Measurements from ENCODE around the gene FBRS.

DNA sequence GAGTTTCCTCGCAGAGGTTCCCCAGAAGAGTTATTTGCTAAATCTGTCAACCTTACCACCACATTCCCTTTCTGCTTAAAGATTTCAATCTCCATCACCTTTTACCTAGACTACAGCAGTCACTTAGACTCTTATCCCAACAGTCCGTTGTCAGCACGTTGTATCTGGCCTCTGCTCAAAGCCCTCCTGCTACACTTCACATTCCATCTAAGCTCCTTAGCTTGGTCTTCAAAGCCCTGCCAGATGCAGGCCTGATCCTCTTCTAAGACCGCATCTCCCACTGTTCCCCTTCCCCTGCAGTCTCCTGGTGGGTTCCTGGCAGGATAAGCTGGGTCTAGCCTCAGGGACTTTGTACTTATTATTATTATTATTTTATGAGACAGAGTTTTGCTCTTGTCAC lies 30.5 kb downstream of the FBRS start:
- TF ChIP-seq POLR2A (IDR thresholded peaks at IDR 0.05) = no peak
- TF ChIP-seq, protein P1, sequence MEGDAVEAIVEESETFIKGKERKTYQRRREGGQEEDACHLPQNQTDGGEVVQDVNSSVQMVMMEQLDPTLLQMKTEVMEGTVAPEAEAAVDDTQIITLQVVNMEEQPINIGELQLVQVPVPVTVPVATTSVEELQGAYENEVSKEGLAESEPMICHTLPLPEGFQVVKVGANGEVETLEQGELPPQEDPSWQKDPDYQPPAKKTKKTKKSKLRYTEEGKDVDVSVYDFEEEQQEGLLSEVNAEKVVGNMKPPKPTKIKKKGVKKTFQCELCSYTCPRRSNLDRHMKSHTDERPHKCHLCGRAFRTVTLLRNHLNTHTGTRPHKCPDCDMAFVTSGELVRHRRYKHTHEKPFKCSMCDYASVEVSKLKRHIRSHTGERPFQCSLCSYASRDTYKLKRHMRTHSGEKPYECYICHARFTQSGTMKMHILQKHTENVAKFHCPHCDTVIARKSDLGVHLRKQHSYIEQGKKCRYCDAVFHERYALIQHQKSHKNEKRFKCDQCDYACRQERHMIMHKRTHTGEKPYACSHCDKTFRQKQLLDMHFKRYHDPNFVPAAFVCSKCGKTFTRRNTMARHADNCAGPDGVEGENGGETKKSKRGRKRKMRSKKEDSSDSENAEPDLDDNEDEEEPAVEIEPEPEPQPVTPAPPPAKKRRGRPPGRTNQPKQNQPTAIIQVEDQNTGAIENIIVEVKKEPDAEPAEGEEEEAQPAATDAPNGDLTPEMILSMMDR (IDR thresholded peaks at IDR 0.05) = no peak
